GM18951 (cell line): ENCODE data around the gene TUBA4A.
"Not testable (repeated sequence)": the region's sequence is repeated elsewhere in the genome, so short reads cannot be mapped to it uniquely, and the experiment has no call there.

Experiments used
- POLR2A ChIP-seq: IDR thresholded peaks from 4 replicates; pipeline ENCODE4 v1.6.1; 2011; ENCODE audit warnings: mild to moderate bottlenecking; ENCODE audit not compliant: insufficient read length, insufficient read depth; ENCODE audit errors: extremely low read depth
- in situ Hi-C: fragments of 300-500 bp; cut with MboI; formaldehyde crosslinking; loops from one replicate; pipeline ENCODE4 v1.12.0; 2022; ENCODE audit warnings: low sequenced_read_pairs, mixed read lengths, inconsistent platforms; ENCODE audit not compliant: unreplicated experiment

Gene TUBA4A

GRCh38 chr2:219291394-219291793 lies 37.7 kb upstream of the TUBA4A start:
- TF ChIP-seq POLR2A = no peak

GRCh38 chr2:219290381-219291171 lies 36.9 kb upstream of the TUBA4A start:
- in situ Hi-C loops = no loop called here
- TF ChIP-seq POLR2A = no peak

More at GRCh38 chr2:219291394-219291793, 37.7 kb upstream of the TUBA4A start:
- in situ Hi-C loops = no loop called here

- no peak for TF ChIP-seq POLR2A
- in situ Hi-C loops = no loop called here
Measured at GRCh38 chr2:219289537-219290361, 36.0 kb upstream of the TUBA4A start.

GRCh38 chr2:219289195-219289536 lies 35.4 kb upstream of the TUBA4A start:
- in situ Hi-C loops = no loop called here
- no peak for TF ChIP-seq POLR2A

DNA sequence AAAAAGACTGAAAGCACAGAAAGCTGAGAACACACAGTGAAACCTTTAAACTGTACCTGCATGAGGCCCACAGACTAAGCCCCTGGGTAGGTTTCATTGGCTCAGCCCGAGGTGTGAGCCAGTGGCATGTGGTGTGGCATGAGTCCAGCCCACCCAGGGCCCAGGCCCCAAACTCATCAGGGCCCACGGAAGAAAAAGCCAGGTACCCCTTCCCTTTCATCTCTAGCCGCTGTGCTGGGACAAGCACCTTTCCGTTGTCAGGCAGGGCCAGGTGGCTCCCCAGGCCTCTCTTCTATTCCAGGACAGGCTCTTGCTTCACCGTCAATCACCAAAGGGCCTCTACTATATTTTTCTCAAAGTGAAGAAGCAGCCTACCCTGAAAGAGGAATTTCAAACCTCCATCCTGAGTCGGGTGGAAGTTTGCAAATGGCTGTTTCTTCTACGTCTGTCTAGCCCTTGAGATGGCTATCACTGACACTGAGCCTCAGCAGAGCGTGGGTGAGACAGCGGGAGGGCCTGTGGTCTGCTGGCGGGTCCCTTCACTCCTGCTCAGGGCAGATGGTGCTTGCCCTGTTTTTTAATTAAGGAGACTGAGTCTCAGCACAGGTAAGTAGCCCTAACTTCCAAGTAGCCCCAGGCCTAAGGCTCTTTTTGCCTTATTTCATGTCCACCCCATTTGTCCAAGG lies 34.0 kb upstream of the TUBA4A start:
- in situ Hi-C loops = no loop called here
- TF ChIP-seq POLR2A = no peak

GRCh38 chr2:219287116-219287440 lies 33.4 kb upstream of the TUBA4A start:
- in situ Hi-C loops = not testable (repeated sequence)

- TF ChIP-seq POLR2A = no peak
- in situ Hi-C loops = no loop called here
Measured at GRCh38 chr2:219286436-219287115, 32.9 kb upstream of the TUBA4A start.

GRCh38 chr2:219285894-219286425 lies 32.2 kb upstream of the TUBA4A start:
- TF ChIP-seq POLR2A = no peak
- in situ Hi-C loops = no loop called here

- in situ Hi-C loops = no loop called here
- TF ChIP-seq POLR2A = no peak
Measured at GRCh38 chr2:219285373-219285735, 31.6 kb upstream of the TUBA4A start.

- no peak for TF ChIP-seq POLR2A
- in situ Hi-C loops = no loop called here
Measured at GRCh38 chr2:219284501-219285372, 31.0 kb upstream of the TUBA4A start.

DNA sequence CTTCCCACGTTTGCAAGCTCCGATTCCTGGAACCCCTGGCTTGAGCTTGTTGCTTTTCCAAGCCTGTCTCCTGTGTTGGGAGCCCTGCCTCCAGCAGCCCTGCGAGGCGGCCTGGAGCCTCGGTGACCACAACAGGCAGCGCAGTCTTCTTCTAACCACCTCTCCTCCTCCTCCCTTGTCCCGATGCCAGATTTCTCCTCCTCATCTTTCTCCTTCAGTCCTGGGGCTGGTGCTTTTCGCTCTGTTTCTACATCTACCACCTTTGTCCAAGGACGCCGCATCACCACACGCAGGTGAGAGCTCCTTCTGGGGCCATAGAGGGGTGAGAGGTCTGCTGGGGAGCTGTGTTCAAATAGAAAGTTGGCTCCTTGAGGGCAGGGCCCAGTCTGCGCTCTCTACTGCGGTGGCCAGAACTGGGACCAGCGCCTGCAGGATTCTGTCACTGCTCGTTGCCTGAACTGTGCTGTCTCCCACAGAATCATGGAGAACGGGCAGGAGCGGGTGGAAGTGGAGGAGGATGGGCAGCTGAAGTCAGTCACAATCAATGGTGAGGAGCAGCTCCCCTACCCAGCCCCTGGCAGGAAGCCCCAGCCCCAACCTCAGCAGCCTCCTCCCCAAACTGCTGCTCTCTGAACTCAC lies 29.3 kb upstream of the TUBA4A start:
- in situ Hi-C loops = no loop called here
- TF ChIP-seq POLR2A = no peak

- no peak for TF ChIP-seq POLR2A
- in situ Hi-C loops = no loop called here
Measured at GRCh38 chr2:219282375-219282774, 28.7 kb upstream of the TUBA4A start.
